ENCODE data around the gene IQGAP2.

DNA sequence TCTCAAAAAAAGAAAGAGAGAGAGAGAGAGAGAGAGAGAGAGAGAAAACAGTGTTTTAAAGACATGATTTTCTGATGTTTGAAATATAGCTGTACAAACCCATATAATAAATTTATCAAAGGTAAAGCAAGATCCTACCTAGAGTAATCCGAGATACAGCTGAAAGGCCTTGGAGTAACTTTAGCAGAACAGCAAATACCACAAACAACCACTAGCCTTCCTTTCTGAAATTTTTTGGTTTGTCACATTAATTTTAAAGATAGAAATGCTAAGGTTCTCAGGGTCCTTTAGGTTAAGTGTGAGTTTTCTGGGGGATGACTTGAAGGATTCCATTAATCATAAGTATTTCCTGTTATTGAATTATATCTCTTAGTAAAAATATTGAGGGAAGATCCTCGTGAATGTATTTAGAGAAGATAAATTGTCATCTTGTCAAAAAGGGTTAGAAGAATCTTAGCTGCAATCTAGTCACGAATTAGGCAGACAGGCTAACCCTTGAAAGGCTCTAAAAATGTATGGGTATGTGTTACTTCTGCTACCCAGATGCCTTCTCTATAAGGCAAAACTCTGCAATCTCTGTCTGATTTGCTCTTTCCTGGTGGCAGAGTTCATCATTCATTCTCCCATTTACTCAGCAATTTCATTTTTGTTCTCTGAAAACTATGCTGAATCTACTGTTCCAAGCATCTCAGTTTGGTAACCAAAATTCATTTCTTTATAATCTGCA, 192.8 kb downstream of the IQGAP2 start:
- TF ChIP-seq, protein P1, sequence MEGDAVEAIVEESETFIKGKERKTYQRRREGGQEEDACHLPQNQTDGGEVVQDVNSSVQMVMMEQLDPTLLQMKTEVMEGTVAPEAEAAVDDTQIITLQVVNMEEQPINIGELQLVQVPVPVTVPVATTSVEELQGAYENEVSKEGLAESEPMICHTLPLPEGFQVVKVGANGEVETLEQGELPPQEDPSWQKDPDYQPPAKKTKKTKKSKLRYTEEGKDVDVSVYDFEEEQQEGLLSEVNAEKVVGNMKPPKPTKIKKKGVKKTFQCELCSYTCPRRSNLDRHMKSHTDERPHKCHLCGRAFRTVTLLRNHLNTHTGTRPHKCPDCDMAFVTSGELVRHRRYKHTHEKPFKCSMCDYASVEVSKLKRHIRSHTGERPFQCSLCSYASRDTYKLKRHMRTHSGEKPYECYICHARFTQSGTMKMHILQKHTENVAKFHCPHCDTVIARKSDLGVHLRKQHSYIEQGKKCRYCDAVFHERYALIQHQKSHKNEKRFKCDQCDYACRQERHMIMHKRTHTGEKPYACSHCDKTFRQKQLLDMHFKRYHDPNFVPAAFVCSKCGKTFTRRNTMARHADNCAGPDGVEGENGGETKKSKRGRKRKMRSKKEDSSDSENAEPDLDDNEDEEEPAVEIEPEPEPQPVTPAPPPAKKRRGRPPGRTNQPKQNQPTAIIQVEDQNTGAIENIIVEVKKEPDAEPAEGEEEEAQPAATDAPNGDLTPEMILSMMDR (conservative IDR thresholded peaks at IDR 0.05; ENCODE audit: low read length), result no peak
- TF ChIP-seq EZH2phosphoT487 (IDR thresholded peaks at IDR 0.05; ENCODE audit: borderline replicate concordance), result no peak
